K562 (cell line): ENCODE measurements around the gene DNAI7.

Experiments
- BCLAF1 ChIP-seq, 2 experiments: fragments of 450-650 bp in 1 of 2; IDR thresholded peaks; 2 replicates each; pipeline ENCODE4 v1.6.1; 2011 to 2017; ENCODE audit warnings: low read depth in 2 of 2, antibody characterized with exemption in 1 of 2, borderline replicate concordance in 1 of 2, low read length in 1 of 2, mild to moderate bottlenecking in 1 of 2, mixed read lengths in 1 of 2; ENCODE audit not compliant: control insufficient read depth in 1 of 2
- CBX5 ChIP-seq: IDR thresholded peaks from 2 replicates; pipeline ENCODE4 v1.6.1; 2014; ENCODE audit warnings: low read depth, borderline replicate concordance
- CTCF ChIP-seq, 3 experiments: IDR thresholded peaks in 2 of 3; conservative IDR thresholded peaks in 1 of 3; 2 replicates each; pipeline ENCODE4 v1.5.1; 2011 to 2012; ENCODE audit warnings: low read length in 3 of 3, mild to moderate bottlenecking in 3 of 3, control low read depth in 2 of 3, improper control_type of control experiment in 1 of 3, inconsistent platforms in 1 of 3, low read depth in 1 of 3, mixed read lengths in 1 of 3, moderate library complexity in 1 of 3; ENCODE audit not compliant: insufficient read depth in 2 of 3
- GATA2 ChIP-seq: sonication (generic); formaldehyde crosslinking; IDR thresholded peaks from 2 replicates; pipeline ENCODE4 v1.4.0; 2020; ENCODE audit warnings: mild to moderate bottlenecking, missing genetic modification reagents
- TRIM28 ChIP-seq: fragments of 450-650 bp; IDR thresholded peaks from 2 replicates; pipeline ENCODE4 v1.6.1; 2017
- ZNF830 ChIP-seq: fragments of 250-450 bp; sonication (Bioruptor Pico); IDR thresholded peaks from 2 replicates; pipeline ENCODE4 v1.5.0; 2021; ENCODE audit warnings: mild to moderate bottlenecking

- no peak for TF ChIP-seq CTCF (IDR thresholded peaks at IDR 0.05 in 2 of 3, conservative IDR thresholded peaks at IDR 0.05 in 1 of 3; ENCODE audit: insufficient read depth in 2 of 3, low read depth in 1 of 3, low read length in 3 of 3)
- no peak for TF ChIP-seq TRIM28
- no peak for TF ChIP-seq CBX5
- no peak for TF ChIP-seq BCLAF1 (IDR thresholded peaks at IDR 0.05; ENCODE audit: borderline replicate concordance in 1 of 2, control insufficient read depth in 1 of 2, low read depth in 2 of 2, low read length in 1 of 2)
- no peak for TF ChIP-seq ZNF830 (CRISPR knock-in tag)
- TF ChIP-seq GATA2 (CRISPR knock-in tag), result no peak
Measured at GRCh38 chr12:25099010-25099409, 96.0 kb downstream of the DNAI7 start.
